Measurements from ENCODE around the gene LY86. TPM values are rescaled to one million over a fixed set of nuclear protein-coding genes. Genes with fewer than 3 reads are reported as not detected.

The LY86 gene
- total and polyA plus RNA-seq, 9 of the 15 experiments (the other 6 are each of a cell fraction or from before 2014, with no cell fraction given) = 0.08 to 0.20 TPM; not detected in 7

- TF ChIP-seq CTCFL (IDR thresholded peaks at IDR 0.05; ENCODE audit: borderline replicate concordance, insufficient read depth, low read depth, low read length, poor library complexity, severe bottlenecking) (peak; percentile 7), TFE3 (CRISPR knock-in tag; IDR thresholded peaks at IDR 0.05) (no peak), RAD21 (CRISPR knock-in tag; conservative IDR thresholded peaks at IDR 0.05 in 1 of 2, IDR thresholded peaks at IDR 0.05 in 1 of 2) (peak; percentile 37 to 76), GTF2F1 (IDR thresholded peaks at IDR 0.05; ENCODE audit: low read depth, low read length) (no peak), ZNF764 (CRISPR knock-in tag; IDR thresholded peaks at IDR 0.05; ENCODE audit: low read depth) (peak; percentile 87), ZNF277 (CRISPR knock-in tag; IDR thresholded peaks at IDR 0.05; ENCODE audit: borderline replicate concordance) (no peak), CTCF (IDR thresholded peaks at IDR 0.05 in 2 of 3, conservative IDR thresholded peaks at IDR 0.05 in 1 of 3; ENCODE audit: insufficient read depth in 2 of 3, low read depth in 1 of 3, low read length in 3 of 3) (peak; percentile 73 to 82 (median 78)), ZFP36 (IDR thresholded peaks at IDR 0.05; ENCODE audit: low read depth, low read length, partially characterized antibody) (no peak), SNAPC5 (CRISPR knock-in tag; IDR thresholded peaks at IDR 0.05) (no peak), TEAD4 (IDR thresholded peaks at IDR 0.05; ENCODE audit: low read length) (peak; percentile 66), TEAD4 (CRISPR knock-in tag; IDR thresholded peaks at IDR 0.05; ENCODE audit: borderline replicate concordance) (no peak), SMAD4 (CRISPR knock-in tag; conservative IDR thresholded peaks at IDR 0.05) (no peak)
Observed at GRCh38 chr6:6674872-6675271, 86.4 kb downstream of the LY86 start (continued).
